Neuron (in vitro differentiated cells): Measurements from ENCODE around the gene AHR.

ENCODE experiments used
- H2AFZ ChIP-seq: one replicate; pipeline ENCODE4 v1.6.1; 2013; ENCODE audit warnings: low read depth, mild to moderate bottlenecking, inconsistent platforms, low read length, moderate library complexity
- H3K27me3 ChIP-seq: one replicate; pipeline ENCODE4 v1.6.1; 2013; ENCODE audit warnings: low read length; ENCODE audit not compliant: insufficient read depth
- H3K36me3 ChIP-seq: one replicate; pipeline ENCODE4 v1.6.1; 2013; ENCODE audit warnings: low read length; ENCODE audit not compliant: insufficient read depth
- H3K4me1 ChIP-seq: one replicate; pipeline ENCODE4 v1.6.1; 2013; ENCODE audit warnings: low read length; ENCODE audit not compliant: insufficient read depth
- H3K4me3 ChIP-seq: 2 replicates; pipeline ENCODE4 v1.5.1; 2013; ENCODE audit warnings: mild to moderate bottlenecking, low read length, moderate library complexity
- H3K9me3 ChIP-seq: one replicate; pipeline ENCODE4 v1.6.1; 2013; ENCODE audit warnings: low read length

The AHR gene

DNA sequence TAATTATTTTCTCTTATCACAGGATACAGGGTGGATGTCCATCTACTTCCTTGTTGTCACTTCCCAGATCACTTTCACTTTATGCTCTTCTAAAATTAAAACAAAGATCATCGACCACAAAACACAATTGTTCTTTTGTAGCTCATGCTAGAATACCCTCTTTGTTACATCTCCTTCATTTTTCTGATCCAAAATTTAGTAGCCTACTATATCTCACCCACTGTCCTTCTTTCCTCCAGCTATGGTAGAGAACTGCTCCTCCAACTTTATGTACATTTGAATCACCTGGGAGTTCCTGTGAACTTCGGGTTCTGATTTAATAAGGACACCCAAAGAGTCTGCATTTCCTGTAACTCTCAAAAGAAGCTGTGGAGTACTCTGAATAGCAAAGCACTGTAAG is 1.2 kb upstream of the AHR start:
- Histone ChIP-seq H3K4me3 (peak overlapping the region; percentile 79), H3K27me3 (no peaks in the 10 kb centered on the region), H3K4me1 (peaks cover 12% of the 10 kb centered on the region), H2AFZ (no peak overlapping the region), H3K36me3 (no peaks in the 10 kb centered on the region), H3K9me3 (no peaks in the 10 kb centered on the region)

DNA sequence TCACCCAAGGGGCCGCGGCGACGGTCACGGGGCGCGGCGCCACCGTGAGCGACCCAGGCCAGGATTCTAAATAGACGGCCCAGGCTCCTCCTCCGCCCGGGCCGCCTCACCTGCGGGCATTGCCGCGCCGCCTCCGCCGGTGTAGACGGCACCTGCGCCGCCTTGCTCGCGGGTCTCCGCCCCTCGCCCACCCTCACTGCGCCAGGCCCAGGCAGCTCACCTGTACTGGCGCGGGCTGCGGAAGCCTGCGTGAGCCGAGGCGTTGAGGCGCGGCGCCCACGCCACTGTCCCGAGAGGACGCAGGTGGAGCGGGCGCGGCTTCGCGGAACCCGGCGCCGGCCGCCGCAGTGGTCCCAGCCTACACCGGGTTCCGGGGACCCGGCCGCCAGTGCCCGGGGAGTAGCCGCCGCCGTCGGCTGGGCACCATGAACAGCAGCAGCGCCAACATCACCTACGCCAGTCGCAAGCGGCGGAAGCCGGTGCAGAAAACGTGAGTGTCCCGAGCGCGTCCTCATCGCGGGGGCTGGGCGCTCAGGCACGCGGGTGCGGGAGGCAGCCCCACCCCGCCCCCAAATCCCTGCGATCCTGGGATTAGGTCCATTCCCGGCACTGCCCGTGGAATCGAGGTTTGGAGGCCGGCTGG is 509 bp downstream of the AHR start:
- Histone ChIP-seq H2AFZ (peak overlapping the region; percentile 81), H3K9me3 (no peaks in the 10 kb centered on the region), H3K36me3 (no peaks in the 10 kb centered on the region), H3K27me3 (no peaks in the 10 kb centered on the region), H3K4me3 (peak overlapping the region; percentile 89), H3K4me1 (peaks cover 12% of the 10 kb centered on the region)

DNA sequence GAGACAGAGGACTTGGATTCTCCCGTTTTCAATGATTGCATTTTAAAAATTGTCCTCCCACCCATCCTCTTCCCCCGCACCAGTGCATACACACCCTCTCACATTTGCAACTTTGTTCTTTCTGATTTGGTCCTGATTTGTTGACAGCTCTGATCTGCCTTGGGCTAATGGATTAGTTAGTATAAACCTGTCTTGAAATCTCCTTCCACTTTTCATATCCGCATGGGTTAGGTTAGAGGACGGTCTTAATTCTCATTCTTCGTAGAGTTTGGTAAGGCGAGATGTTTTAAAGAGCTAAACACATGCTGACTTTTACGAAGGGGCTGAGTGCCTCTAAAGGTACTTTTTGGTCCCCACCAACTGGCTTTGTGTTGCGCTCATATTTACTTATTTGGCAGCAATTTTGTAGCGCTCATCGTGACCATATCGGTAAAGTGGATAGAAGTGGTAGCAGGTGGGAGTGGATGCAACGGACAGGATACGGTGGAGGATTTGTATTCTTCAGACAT is 1.1 kb downstream of the AHR start:
- peaks cover 12% of the 10 kb centered on the region for H3K4me1 ChIP-seq
- H3K9me3 ChIP-seq, result no peaks in the 10 kb centered on the region

DNA sequence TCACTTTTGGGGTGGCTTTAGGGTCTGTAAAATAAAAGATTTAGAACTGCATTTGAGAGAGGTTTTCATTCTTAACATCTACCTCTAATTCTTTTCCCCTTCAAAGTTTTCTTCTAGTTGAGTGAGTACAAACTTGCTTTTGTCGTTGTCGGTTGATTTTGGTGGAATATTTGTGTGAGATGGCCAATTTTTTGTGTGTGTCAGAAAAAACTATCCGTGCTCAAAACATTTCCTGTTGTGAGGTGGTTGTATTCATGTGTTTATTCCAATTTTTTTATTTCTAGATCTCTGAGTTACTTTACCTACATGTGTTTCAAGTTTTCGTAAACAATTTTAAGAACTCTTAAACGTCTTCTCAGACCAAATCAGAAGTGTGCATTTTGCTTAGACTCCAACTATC is 1.6 kb downstream of the AHR start:
- Histone ChIP-seq H3K4me1 (peaks cover 12% of the 10 kb centered on the region), H2AFZ (peak overlapping the region; percentile 81), H3K27me3 (no peaks in the 10 kb centered on the region), H3K4me3 (peak overlapping the region; percentile 89), H3K36me3 (no peaks in the 10 kb centered on the region), H3K9me3 (no peaks in the 10 kb centered on the region)

More for the DNA sequence above, 1.1 kb downstream of the AHR start:
- no peaks in the 10 kb centered on the region for H3K36me3 ChIP-seq
- H3K4me3 ChIP-seq, result peak overlapping the region; percentile 89
- H3K27me3 ChIP-seq, result no peaks in the 10 kb centered on the region
- peak overlapping the region; percentile 81 for H2AFZ ChIP-seq

DNA sequence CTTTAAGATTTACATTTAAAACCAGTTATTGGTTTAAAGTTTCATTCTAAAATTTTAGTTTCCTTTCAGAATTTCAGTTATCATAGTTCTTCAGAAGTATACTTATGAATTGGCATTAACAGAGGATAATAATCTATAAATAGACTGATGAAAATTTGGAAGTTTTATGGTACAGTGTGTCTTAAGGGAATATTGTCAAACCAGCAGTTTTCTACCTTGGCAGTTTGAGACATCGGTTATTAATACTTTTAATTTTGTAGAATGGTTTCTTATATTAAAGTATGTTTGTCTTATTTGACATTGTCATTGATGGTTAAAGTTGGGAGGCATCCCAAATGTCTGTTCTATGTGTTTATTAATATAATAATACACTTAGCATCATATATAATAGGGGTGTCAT is 2.0 kb downstream of the AHR start:
- Histone ChIP-seq H3K4me3 (peak overlapping the region; percentile 89), H3K9me3 (no peaks in the 10 kb centered on the region), H3K36me3 (no peaks in the 10 kb centered on the region), H3K4me1 (peaks cover 12% of the 10 kb centered on the region), H3K27me3 (no peaks in the 10 kb centered on the region), H2AFZ (no peak overlapping the region)

DNA sequence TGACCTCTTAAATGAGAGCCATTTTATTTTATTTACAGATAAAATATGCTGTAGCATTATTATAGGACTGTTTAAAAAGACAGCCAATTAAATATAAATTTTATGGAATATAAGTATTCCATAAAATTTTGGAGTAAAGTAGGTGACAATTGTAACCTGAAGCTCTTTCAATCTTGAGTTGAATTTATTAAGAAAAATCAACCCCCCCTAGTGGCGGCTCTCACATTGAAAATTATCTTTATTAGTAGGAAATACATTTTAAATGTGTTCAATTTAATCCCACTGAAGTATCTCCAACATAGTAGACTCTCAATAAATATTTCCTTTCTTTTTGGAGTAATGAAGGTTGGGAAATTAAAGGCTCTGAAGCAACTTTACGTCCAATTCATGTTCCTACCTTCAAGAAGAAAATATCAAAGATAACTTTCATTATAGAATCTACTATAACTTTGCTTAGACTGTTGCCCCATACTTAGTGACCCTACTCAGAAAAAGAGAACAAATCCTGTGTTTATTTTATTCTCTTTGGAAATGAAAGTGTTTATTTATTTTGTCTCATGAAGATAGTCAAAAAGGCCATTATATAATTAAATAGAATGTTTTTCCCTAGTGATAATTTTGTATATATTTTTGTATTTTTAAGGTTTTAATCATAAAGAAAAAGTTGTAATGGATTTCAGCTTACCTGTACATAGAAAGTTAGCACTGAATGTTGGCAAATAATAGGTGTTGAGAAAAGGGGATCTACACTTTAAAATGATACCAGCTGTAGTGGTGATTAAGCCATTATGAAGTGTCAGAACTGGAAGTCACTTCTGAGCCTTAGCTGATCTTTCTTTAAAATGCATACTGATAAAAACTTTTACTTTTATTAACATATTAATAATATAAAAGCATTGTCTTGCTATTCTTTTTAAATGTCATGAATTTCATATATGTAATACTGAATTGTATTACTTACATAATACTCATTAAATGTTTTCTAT is 3.3 kb downstream of the AHR start:
- Histone ChIP-seq H2AFZ (no peak overlapping the region), H3K4me1 (peaks cover 12% of the 10 kb centered on the region), H3K4me3 (no peak overlapping the region), H3K9me3 (no peaks in the 10 kb centered on the region), H3K27me3 (no peaks in the 10 kb centered on the region), H3K36me3 (no peaks in the 10 kb centered on the region)

DNA sequence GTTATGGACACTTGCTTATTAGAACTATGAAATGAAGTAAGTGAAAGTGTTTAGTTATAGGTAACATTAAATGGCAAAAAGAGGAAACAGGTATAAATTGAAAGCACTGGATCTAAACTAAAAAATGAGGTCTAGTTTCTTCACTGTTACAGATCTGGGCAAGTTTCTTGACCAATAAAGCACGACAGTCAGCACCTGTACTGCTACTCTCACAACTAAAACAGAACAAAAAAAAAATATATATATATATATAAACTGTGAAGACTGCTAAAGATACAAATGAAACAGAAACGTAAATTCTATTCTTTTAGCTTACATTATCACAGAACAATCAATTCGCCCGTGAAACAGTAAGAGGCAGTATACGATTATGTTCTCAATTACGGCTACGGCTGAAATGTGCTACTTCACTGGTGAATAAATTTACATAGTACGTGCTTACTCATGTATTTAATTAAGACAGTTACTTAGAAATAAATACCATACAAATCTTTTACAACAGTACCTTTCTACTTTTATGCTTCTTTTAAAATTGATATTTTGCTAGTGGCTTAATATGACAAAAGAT is 4.2 kb downstream of the AHR start:
- no peaks in the 10 kb centered on the region for H3K36me3 ChIP-seq
- H3K4me1 ChIP-seq, result peaks cover 12% of the 10 kb centered on the region
- H3K27me3 ChIP-seq, result no peaks in the 10 kb centered on the region
- no peaks in the 10 kb centered on the region for H3K9me3 ChIP-seq
- H2AFZ ChIP-seq, result no peak overlapping the region
- H3K4me3 ChIP-seq, result no peak overlapping the region

DNA sequence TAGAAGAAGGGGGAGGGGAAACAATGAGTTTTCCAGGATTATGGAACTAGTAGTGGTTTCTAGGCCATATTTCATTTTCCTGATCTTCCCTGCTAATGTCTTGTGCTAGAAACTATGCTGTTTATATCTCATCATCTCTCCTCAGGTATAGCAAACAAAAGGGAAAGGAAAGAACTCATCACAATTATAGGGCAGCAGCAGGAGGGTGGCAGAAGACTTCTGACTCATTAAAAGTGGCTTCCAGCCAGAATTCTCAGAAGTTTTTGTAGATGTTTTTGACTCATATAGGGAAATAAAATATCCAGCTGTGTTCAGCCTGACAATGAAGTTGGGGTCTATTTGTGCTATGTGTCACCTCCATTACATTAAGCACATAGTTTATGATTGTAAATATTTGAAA is 6.5 kb downstream of the AHR start:
- Histone ChIP-seq H3K9me3 (no peaks in the 10 kb centered on the region), H2AFZ (no peak overlapping the region), H3K27me3 (no peaks in the 10 kb centered on the region), H3K4me3 (no peak overlapping the region), H3K4me1 (peaks cover 4% of the 10 kb centered on the region), H3K36me3 (no peaks in the 10 kb centered on the region)

DNA sequence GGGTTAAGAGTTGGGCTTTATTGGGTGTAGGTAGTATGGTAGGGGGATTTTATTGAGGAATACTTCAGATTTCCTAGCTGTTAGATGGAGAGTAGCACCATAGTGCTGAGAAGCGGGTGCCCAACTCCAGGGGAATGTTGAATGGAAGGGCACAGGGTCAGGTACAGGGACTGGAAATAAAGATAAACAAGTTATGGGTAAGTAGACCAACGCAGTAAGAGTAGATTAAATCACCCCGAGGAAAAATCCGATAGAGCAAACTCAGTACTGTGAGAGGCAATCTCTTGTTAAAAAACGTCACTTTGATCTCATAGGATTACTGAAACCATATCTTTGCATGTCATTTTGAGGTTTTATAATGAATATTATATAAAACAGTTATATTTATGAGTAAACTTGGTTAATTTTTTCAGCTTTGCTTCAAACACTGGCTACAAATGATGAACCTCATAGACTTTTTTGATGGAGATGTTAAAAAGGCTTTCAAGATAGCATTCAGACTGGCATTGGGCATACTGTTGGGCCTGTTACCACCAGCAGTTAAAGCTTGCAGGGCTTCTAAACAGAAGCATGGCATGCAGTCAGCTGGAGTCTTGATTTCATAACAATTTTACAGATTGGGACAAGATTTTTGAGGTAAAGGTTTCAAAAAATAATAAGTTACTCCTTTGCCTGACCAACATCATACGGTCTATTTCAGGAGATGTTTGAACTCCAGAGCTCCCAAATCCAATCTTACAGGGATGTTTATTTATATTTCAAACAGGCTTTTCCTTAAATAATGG is 7.1 kb downstream of the AHR start:
- no peaks in the 10 kb centered on the region for H3K4me1 ChIP-seq
- no peaks in the 10 kb centered on the region for H3K27me3 ChIP-seq
- H2AFZ ChIP-seq, result no peak overlapping the region
- no peaks in the 10 kb centered on the region for H3K36me3 ChIP-seq
- no peak overlapping the region for H3K4me3 ChIP-seq
- no peaks in the 10 kb centered on the region for H3K9me3 ChIP-seq

DNA sequence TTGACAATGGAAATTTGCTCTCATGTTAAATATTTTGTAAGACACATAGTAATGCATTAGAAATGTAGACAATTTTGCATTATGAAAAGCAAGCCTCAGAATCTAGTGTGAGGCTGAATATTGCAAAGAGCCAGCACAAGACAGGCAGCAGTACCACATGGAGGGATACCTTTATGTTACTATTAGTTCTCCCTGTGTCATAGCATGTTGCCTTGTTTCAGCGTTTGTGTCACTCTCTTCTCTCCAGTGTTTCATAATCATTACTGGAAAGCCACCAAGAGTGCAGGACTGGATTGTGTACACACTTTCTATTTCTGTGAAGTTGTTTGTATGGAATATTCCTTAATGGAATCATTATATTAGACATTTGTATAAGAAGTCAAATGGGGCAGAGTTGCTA is 8.5 kb downstream of the AHR start:
- Histone ChIP-seq H2AFZ (no peak overlapping the region), H3K4me3 (no peak overlapping the region), H3K27me3 (no peaks in the 10 kb centered on the region), H3K9me3 (no peaks in the 10 kb centered on the region), H3K4me1 (no peaks in the 10 kb centered on the region), H3K36me3 (no peaks in the 10 kb centered on the region)

DNA sequence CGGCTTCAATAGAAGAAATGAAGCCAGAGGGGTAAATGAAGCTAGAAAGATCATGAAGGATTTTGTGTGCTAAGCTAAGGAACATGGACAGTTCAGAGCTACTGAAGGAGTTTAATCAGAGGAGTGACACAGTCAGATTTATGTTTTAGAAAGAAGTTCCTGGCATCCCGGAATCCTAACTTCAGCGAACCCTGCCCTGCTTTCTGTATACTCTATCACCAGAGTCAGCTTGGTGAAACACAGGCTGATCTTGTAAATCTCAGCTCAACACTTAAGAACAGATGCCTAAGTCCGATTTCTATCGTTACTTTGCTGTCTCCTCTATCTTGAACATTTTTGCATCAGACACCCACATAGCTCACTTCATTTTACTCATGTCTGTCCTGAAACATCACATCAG is 9.1 kb downstream of the AHR start:
- Histone ChIP-seq H3K27me3 (no peaks in the 10 kb centered on the region), H2AFZ (no peak overlapping the region), H3K9me3 (no peaks in the 10 kb centered on the region), H3K36me3 (no peaks in the 10 kb centered on the region), H3K4me3 (no peak overlapping the region), H3K4me1 (no peaks in the 10 kb centered on the region)

DNA sequence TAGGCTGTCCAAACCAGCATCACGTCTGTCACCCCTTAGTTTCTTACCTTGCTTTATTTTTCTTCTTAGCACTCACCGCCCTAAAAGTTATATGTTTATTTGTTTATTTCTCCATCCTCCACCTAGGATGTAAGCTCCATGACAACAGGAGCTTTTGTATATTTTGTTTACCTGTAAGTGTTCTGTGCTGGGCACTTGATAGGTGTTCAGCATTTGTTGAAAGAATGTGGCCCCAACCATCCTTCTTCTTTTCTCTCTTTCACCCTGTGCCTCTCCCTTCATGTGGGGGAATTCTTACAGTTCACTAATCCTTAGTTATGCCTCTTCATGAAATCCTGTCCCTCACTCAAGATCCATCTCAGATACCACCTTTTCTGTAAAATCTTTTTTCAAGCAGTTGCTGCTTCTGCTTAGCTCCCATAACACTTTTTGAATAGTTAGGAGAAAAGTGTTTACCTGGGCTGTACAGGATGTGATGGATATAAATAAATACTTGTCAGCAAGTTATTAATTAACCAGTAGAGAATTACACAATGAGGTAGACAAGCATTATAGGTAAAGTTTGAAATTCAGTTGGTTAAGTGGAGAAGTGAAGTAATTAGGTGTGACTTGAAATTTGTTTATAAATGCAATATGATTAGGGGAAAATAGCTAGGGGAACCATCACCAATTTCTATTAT is 9.7 kb downstream of the AHR start:
- H3K4me3 ChIP-seq, result no peak overlapping the region

More for the DNA sequence above, 9.7 kb downstream of the AHR start:
- Histone ChIP-seq H3K4me1 (peaks cover 2% of the 10 kb centered on the region), H2AFZ (no peak overlapping the region), H3K27me3 (no peaks in the 10 kb centered on the region), H3K9me3 (no peaks in the 10 kb centered on the region), H3K36me3 (no peaks in the 10 kb centered on the region)
